Sigmoid colon (tissue), 4 donors: ENCODE measurements around the gene UGT1A5.

Source experiments
- CTCF ChIP-seq, 4 experiments: fragments of 450-650 bp in 3 of 4; fragments of 200-600 bp in 1 of 4; IDR thresholded peaks; one replicate each; pipeline ENCODE4 v1.5.1; 2016 to 2019; ENCODE audit warnings: antibody characterized with exemption in 4 of 4, mild to moderate bottlenecking in 3 of 4, moderate library complexity in 2 of 4
- EP300 ChIP-seq, 4 donors: sonication (generic); formaldehyde crosslinking; IDR thresholded peaks; one replicate each; pipeline ENCODE4 v1.6.1; 2017; ENCODE audit warnings: antibody characterized with exemption in 4 of 4

DNA sequence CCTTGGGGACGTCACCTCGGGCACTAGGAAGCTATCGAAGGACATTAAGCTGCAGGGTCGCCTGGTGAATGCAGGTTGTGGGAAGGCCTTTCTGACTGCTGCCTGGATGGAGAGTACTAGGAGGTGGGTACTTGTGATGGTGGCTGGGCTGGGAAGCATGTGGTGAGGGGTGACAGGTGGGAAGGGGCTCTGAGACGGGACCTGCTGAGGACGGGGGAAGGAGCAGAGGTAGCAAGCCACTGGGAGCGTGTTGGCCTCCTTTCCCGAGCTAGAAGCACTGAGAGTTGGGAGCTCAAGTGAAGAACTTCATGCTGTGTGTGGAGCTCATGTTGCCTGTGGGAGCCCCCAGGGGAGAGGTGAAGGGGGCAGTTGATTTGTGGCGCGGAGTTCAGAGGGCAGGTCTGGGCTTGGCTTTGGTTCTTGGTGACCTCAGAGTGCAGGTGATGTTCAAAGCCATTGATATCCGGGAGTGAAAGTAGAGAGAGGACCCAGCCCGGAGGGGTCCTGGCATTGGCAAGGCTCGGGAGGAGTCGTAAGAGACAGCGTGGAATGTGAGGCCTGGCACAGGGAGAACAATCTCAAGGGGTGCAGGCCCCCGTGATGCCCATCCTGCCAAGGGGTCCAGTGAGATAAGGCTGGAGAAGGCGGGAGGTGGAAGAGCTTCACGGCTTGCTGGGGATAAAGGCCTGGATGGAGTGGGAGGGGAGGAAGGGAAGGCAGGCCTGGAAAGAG lies 78.6 kb downstream of the UGT1A5 start:
- TF ChIP-seq CTCF (IDR thresholded peaks at IDR 0.05) (no peak), EP300 (IDR thresholded peaks at IDR 0.05) (no peak)
